ENCODE measurements around the gene NAALADL2.

- TF ChIP-seq CTCF (IDR thresholded peaks at IDR 0.05): no peak
- TF ChIP-seq, protein P1, sequence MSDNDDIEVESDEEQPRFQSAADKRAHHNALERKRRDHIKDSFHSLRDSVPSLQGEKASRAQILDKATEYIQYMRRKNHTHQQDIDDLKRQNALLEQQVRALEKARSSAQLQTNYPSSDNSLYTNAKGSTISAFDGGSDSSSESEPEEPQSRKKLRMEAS (IDR thresholded peaks at IDR 0.05): no peak
- TF ChIP-seq ZFP36 (IDR thresholded peaks at IDR 0.05; ENCODE audit: borderline replicate concordance, partially characterized antibody): no peak
Observed at GRCh38 chr3:175564363-175564762, 705.2 kb downstream of the NAALADL2 start.

Measured in A549 (cell line).